GM18520 (cell line): Measurements from ENCODE around the gene SSC5D.
"Not testable (repeated sequence)": the region's sequence is repeated elsewhere in the genome, so short reads cannot be mapped to it uniquely, and the experiment has no call there.

ENCODE experiments used
- ATAC-seq: cut with Tn5 transposase; IDR thresholded peaks from one replicate; pipeline ENCODE4 v1.9.1; 2021; ENCODE audit not compliant: unreplicated experiment

The SSC5D gene

DNA sequence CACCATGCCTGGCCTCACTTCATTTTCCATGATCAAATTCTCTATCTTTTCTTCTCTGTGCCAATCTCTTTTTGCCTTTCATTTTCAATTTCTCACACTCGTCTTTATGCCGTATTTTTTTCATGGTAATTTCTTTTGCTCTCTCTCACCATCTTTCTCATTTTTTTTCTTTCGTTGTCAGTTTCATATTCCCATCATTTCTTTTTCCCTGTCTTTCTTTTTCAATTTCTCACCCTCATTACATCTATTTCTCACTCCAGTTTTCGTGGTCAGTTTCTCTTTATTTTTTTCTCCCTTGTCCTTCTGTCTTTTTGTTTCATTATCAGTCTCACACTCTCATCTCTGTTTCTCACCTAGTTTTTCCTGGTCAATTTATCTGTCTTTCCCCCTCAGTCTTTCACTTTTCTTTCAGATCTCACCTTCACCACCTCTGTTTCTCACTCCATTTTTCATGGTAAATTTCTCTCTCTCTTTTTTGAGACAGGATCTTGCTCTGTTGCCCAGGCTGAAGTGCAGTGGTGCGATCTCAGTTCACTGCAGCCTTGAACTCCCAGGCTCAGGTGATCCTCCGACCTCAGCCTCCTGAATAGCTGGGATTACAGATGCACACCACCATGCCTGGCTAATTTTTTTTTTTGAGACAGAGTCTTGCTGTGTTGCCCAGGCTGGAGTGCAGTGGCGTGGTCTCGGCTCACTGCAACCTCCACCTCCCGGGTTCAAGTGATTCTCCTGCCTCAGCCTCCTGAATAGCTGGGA is 14.1 kb downstream of the SSC5D start:
- no peak for ATAC-seq

DNA sequence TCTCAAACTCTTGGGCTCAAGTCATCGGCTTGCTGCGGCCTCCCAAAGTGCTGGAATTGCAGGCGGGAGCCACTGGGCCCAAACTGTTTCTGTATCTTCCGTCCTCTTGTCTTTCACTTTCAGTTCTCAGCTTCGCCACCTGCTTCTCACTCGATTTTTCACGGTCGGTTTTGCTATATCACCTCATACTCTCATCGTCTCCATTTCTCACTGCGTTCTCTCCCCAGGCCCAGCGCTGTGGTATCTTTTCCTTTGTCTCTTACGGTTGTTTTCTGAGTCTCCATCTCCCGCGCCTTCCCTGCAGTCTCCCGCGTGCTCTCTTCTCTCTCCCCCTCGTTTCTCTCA is 14.9 kb downstream of the SSC5D start:
- no peak for ATAC-seq

DNA sequence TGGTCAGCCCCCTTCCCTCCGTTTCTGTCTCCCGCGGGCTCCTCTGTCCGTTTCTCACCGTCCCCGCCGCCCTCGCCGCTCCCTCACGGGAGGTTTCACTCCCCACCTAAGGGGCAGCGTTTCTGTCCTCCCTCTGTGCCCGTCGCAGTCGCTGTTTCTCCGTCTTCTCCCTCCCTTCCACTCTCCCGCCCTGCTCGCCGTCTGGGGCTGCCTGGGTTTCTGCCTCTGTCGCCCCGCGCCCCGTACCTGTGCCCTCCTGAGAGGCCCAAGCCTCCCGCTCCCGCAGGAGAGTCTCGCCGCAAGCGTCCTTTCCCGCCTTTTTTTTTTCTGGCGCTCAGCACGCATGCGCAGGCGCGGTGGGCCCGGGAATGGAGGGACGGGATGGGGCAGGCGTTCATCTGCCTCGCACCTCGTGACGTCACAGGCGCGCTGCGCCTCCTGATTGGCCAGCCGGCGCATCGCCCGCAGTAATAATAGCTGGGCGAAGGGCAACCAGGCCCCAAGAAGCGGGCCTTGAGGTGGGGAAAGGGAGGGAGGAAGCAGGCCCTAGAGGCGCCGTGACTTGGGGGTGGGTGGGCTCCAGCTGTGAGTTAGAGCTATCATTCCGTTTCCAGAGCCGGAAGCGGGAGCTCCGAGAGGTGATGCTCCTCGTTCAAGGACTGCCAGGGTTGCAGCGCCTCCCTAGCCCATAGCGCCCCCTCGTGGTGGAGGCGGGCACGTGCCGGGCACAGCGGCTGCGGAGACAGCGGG is 15.4 kb downstream of the SSC5D start:
- peak; percentile 90 for ATAC-seq

DNA sequence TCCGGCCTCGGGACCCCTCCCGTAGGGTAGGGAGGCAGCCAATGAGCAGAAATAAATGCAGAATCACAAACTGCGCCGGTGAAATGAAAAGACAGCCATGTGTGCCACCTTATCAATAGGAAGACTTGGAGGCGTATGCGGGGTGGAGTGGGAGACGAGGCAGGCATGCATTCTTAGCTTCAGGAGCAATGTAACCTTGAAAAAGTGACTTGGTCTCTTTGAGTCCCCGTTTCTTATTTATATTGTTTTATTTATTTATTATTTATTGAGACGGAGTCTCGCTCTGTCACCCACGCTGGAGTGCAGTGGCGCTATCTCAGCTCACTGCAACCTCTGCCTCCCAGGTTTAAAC is 16.0 kb downstream of the SSC5D start:
- no peak for ATAC-seq

DNA sequence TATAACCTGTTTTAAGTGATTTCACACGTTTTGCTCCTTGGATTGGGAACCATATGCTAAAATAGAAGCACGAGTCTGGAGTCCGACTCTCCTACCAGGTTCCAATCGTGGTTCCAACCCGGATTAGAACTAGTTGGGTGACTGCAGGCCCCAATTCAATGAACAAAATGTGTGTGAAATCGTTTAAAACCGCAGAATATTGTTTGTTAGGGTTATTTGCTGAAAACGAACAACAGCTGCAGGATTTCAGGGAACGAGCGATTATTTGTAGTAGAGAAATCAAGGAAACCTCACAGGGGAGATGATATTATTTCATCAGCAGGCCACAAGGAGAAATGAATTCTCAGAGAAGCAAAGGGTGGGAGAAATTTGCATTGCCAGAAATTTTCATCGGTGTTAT is 16.7 kb downstream of the SSC5D start:
- no peak for ATAC-seq

DNA sequence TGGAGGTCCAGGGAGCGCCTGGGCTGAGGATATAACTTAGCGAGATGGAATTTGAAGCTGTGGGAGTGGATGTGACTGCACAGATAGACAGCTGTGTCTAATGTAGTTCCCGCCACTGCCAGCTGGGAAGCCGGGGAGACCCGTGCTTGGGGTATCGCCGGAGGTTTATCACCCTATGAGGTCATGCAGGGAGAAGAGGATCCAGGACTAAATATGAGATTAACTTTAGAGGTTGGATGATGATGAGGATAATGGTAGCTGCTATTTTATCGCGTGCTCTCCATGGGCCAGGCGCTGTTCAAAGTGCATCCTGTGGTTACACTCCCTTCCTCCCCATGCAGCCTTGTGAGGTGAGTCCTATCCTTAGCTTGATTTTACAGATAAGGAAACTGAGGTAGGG is 19.9 kb downstream of the SSC5D start:
- ATAC-seq = no peak

DNA sequence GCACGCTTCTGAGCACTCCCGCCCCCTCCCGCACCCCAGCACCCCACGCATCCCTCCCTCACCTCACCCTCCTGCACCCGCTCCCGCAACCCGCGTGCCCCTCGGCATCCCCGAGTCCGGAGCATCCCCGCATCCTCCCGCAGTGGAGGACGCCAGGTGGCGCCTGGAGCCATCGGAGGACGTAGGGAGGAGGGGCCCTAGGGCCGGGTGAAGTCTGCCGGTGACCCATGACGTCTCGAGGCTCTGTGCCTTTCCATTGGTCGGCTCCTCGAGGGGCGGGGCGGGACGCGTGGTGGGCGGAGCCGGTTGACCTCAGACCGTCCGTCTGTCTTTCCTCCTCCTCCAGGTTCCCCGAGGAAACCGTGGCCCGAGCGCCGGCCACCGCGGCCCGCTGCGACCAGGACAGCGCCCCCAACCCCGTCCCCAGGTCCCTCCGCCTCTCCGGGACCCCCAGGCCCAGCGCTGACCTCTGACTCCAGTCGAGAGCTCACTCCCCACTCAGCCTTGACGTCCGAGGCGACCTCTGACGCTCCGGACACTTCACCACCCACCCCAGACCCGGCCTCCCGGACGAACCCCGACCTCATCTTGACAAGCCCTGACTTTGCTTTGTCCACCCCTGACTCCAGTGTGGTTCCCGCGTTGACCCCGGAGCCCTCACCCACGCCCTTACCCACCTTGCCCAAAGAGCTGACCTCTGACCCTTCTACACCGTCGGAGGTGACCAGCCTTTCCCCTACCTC is 28.8 kb downstream of the SSC5D start:
- ATAC-seq = peak; percentile 92

DNA sequence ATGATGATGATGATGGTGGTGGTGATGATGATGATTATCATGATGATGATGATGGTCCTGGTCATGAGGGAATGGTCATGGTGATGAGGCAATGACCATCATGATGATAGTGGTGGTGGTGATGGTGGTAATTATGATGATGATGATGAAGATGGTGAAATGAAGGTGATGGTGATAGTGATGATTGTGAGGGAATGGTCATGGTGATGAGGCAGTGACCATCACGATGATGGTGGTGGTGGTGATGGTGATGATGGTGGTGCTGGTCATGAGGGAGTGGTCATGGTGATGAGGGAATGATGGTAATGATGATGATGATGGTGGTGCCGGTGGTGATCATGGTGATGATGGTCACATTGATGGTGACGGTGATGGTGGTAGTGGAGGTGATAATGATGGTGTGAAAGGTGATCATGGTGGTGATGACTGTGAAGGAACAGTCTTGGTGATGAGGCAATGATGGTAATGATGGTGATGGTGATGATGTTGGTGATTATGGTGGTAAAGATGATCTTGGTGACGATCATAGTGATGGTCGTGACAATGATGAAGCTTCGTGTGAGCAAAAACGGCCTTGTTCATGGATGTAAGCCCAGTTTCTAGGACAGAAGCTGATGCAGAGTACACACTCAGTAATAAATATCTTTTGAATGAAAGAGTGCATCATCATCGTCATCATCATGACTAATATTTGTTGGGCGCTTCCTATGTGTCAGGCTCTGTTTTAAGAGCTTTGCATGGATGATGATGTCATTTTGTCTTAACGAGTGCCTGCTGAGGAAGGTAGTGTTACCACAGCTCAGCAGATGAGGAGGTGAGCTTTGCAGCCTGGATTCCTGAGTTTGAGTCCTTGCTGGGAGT is 31.4 kb downstream of the SSC5D start:
- ATAC-seq = no peak

DNA sequence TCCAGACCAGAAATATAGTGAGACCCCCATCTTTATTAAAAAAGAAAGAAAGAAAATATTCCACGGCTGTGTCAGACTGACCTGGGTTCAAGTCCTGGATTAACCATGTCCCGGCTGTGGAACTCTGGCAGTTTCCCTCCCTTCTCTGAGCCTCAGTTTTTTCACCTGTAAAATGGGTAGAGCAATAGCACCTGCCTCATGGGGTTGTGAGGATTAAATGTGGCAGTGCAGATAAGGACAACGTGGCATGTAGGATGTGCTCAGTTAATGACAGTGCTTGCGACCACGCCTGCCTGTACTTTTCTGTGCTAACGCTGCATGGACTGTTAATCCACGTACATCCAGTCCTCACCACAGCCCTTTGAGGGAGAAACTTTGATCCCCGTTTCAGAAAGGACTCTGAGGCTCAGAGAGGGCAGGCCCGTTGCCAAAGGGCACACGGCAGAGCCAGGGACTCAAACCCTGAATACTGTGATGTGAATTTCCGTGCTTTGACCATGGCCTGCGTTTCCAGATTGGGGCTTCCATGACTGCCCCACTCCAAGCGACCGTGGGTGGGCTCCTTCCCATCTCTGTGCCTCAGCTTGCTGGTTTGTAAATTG is 32.6 kb downstream of the SSC5D start:
- no peak for ATAC-seq

DNA sequence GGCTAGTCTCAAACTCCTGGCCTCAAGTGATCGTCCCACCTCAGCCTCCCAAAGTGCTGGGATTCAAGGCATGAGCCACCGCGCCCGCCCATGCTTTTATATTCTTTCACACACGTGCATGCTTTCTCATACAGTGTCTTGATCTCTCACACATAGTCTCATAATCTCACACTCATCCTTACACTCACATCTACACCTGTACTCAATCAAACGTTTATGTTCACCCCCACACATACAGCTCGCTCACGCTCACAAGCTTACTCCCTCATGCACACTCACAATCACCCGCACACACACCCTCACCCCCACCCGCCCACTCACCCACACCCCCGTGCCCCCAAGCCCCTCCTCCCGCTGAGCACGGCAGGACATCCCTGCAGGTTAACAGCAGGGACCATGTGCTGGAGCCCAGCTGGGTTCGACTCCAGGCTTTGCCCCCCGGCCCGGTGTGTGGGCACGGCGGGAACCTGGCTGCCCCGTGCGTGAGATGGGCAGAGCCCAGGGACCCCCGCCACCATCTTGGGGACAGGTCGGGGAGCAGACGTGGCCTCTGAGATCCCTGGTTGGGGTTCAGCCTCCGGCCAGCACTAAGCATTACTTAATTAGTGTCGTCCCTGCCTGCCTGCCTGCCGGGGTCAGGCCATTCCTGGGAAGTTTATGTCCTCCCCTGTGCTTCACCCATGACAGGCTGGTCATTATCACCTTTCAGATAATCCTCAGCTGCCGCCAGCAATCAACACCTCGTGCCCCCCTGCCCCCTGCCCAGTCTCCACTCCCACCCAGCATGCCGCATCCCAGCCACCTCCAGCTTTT is 37.3 kb downstream of the SSC5D start:
- ATAC-seq = no peak

DNA sequence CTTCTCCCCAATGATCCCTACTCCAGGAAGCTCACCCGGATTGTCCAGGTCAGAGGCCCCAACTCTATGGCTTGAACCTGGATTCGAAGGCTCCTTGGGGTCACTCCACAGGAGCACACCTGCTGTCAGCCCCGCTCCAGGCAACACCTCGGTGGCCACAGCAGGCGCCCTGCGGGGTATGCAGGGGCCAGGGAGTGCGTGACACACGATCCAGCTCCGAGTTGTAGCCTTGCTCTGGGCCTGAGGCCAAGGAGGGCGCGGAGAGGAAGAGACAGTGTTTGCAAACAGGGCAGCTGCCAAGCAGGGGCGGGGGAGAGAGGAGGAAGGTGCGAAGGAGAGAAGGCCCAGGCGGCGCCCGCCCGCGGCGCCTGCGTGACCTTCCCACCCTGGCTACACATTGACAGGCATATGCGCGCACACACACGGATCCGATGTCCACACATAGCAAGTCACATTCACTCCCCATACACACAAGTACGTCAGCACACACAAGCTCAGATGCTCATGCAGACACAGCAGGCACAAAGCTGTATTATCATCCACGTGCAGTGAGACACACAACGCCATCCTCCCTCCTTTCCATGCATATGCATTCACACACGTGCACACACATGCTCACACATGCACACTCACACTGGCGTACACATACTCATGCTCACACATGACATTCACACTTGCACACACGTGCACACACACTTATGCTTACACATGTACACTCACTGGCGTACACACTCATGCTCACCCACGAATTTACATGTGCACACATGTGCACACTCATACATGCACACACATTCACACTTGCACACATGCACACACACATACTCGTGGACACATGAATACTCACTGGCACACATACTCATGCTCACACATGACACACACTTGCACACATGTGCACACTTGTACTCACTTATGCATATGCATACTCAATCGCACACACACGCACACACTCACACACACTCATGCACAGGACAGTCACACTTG is 38.3 kb downstream of the SSC5D start:
- no peak for ATAC-seq

DNA sequence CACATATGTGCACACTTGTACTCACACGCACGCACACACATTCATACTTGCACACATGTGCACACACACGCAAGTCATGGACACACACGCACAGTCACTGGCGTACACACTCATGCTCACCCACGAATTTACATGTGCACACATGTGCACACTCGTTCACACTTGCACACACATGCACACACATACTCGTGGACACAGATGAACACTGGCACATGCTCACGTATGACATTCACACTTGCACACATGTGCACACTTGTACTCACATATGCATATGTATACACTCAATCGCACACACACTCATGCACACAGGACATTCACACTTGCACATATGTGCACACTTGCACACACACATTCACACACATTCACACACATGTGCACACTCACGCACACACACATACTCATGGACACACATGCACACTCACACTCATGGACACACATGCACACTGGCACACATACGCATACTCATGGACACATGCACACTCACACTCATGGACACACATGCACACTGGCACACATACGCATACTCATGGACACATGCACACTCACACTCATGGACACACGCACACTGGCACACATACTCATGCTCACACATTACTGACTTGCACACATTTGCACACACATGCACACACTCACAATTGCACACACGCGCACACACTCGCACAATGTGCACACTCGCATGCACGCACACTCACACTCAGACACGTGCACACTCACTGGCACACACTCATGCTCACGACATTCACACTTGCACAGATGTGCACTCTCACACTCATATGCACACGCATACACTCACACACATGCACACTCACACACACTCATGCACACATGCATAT is 39.2 kb downstream of the SSC5D start:
- ATAC-seq = no peak

DNA sequence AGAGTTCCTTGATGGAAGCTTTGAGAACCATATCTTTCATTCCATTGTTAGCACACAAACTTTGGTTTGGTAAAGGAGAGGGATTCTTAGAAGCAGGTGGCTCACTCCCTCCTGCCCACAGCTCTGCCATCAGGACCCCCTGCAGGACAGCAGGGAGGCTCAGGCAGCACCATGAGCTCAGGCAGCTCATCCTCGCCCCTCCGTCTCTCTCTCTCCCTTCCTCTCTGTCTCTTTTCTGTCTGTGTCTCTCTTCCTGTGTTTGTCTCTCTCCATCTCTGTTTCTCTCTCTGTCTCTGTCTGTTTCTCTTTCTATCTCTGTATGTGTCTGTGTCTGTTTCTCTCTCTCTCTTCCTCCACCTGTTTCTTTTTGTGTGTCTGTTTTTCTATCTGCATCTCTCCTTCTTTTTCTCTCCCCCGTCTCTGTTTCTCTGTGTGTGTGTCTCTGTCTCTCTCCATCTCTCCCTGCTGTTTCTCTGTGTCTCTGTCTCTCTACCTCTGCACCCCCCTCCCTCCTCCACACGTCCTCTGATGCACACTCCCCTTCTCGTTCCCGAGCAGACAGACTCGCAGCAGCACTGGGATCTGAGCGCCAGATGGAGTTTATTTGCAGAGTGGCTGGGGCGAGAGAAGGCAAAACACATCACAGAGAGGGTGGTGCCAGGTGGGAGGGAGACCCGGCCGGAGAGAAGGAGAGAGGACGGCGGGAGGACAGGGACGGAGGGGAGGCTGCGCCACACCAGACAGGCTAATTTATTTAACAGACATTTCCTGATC is 40.0 kb downstream of the SSC5D start:
- no peak for ATAC-seq

DNA sequence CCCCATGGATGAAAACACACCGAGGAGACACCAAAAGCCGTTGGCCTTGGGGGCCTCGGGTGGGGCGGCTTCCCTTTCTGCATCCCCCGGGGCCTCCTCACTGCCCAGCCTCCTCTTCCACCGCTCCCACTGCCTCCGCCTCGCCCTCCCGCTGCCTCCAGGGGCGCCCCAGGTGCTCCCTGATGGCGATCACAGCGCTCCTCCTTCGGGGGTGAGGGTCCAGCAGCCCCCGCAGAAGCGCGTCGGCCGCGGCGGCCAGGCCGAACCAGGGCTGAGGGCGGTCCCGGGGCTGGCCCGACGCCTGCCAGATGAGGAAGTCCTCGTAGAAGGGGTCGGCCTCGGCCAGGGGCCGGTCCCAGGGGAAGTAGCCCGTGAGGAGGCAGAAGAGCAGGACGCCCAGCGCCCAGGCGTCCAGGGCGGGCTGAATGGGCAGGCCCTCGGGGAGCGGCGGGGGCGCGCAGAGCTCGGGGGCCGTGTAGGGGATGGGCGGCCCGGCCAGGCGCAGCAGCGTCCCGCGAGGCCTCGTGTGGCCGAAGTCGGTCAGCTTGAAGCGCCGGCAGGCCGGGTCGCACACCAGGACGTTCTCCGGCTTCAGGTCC is 41.5 kb downstream of the SSC5D start:
- ATAC-seq = no peak

DNA sequence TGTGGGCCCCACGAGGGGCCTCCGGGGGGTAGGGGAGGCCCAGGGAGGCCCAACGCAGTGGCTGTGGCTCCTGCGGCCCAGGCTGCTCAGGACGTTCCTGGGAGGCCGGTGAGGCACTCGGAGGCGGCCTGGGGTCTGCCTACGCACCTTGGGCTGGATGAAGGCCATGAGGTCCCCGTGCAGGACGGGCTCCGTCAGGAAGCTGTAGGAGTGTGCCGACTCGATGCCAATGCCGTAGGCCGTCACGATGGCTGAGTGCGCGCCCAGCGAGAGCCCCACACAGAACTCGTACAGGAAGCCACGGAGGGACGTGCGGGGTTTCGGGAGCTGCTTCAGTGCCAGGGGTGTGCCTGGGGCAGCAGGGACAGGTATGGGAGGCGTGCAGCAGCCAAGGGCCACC is 42.8 kb downstream of the SSC5D start:
- ATAC-seq = no peak

DNA sequence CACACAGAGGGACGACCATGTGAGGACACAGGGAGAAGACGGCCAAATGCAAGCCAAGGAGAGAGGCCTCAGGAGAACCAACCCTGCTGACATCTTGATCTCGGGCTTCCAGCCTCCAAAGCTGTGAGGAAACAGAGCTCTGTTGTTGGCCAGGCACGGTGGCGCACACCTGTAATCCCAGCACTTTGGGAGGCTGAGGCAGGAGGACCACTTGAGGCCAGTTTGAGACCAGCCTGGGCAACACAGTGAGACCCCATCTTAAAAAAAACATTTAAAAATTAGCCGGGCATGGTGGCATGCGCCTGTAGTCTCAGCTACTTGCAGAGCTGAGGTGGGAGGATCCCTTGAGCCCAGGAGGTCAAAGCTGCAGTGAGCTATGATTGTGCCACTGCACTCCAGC is 46.0 kb downstream of the SSC5D start:
- ATAC-seq = not testable (repeated sequence)
